Hematopoietic multipotent progenitor cell treated with erythropoietin and hydrocortisone succinate and interleukin-3 and kit ligand, for 4 days (in vitro differentiated cells): ENCODE data around the gene BRD3OS.
A peak's percentile ranks its signal among the peaks of the same experiment; 100 is the strongest.
"Not testable (repeated sequence)": the region's sequence is repeated elsewhere in the genome, so short reads cannot be mapped to it uniquely, and the experiment has no call there.

ENCODE experiments used
- DNase-seq: peaks from one replicate; pipeline ENCODE4 v3.0.0-alpha.2; 2015

Gene BRD3OS

GRCh38 chr9:134066526-134066912 lies 41.2 kb downstream of the BRD3OS start:
- peak; percentile 66 for DNase-seq

GRCh38 chr9:134066913-134067851 lies 41.9 kb downstream of the BRD3OS start:
- DNase-seq, result peak; percentile 66

GRCh38 chr9:134067904-134068743 lies 42.8 kb downstream of the BRD3OS start, which contains the start of gene BRD3:
BRD3 (minus strand) TSS chr9:134068026; CDS start chr9:134053477, 14,549 bp downstream.
- DNase-seq, result peak; percentile 96

- no peak for DNase-seq
These were observed 43.6 kb downstream of the BRD3OS start for GRCh38 chr9:134068744-134069479.

GRCh38 chr9:134069480-134070399 lies 44.5 kb downstream of the BRD3OS start:
- no peak for DNase-seq

- no peak for DNase-seq
These were observed 45.9 kb downstream of the BRD3OS start for GRCh38 chr9:134071149-134071548.

- not testable (repeated sequence) for DNase-seq
These were observed 47.4 kb downstream of the BRD3OS start for GRCh38 chr9:134072683-134073082.

- no peak for DNase-seq
These were observed 48.2 kb downstream of the BRD3OS start for GRCh38 chr9:134073500-134073899.

- DNase-seq, result not testable (repeated sequence)
These were observed 50.4 kb downstream of the BRD3OS start for GRCh38 chr9:134075689-134076088.

GRCh38 chr9:134076644-134077043 lies 51.4 kb downstream of the BRD3OS start:
- no peak for DNase-seq
